OCI-LY3 (cell line): ENCODE results near the gene CUL7.

Experiments used
- H2AFZ ChIP-seq: fragments of 200-600, 300-600 bp; shearing (Covaris generic); 2 replicates; pipeline ENCODE4 v1.6.0; 2014; ENCODE audit warnings: antibody characterized with exemption, low read depth, low read length
- H3K27ac ChIP-seq: fragments of 200-600, 300-600 bp; sonication (generic); 2 replicates; pipeline ENCODE4 v1.5.1; 2014; ENCODE audit warnings: mild to moderate bottlenecking, low read length, moderate library complexity, mixed read lengths
- H3K27me3 ChIP-seq: fragments of 200-600, 300-600 bp; sonication (generic); 2 replicates; pipeline ENCODE4 v1.6.1; 2014; ENCODE audit warnings: low read depth, low read length, mixed read lengths
- H3K36me3 ChIP-seq: fragments of 200-600, 300-600 bp; sonication (generic); replicated peaks from 2 replicates; pipeline ENCODE3; 2014; ENCODE audit warnings: low read depth, low read length, mixed read lengths
- H3K4me1 ChIP-seq: fragments of 300-600, 200-600 bp; sonication (generic); 2 replicates; pipeline ENCODE4 v1.6.1; 2014; ENCODE audit warnings: low read length, mixed read lengths
- H3K4me2 ChIP-seq: fragments of 200-600, 300-600 bp; sonication (generic); 2 replicates; pipeline ENCODE4 v1.6.1; 2014; ENCODE audit warnings: low read length, mixed read lengths
- H3K4me3 ChIP-seq: fragments of 300-600, 200-600 bp; sonication (generic); 2 replicates; pipeline ENCODE4 v1.5.1; 2014; ENCODE audit warnings: antibody characterized with exemption, mild to moderate bottlenecking, low read length, moderate library complexity
- H3K79me2 ChIP-seq: fragments of 300-600, 200-600 bp; shearing (Covaris generic); 2 replicates; pipeline ENCODE4 v1.6.1; 2014; ENCODE audit warnings: mild to moderate bottlenecking, low read length, mixed read lengths
- H3K9ac ChIP-seq: fragments of 300-600, 200-600 bp; shearing (Covaris generic); 2 replicates; pipeline ENCODE4 v1.6.0; 2014; ENCODE audit warnings: mild to moderate bottlenecking, low read length, moderate library complexity
- H3K9me3 ChIP-seq: fragments of 200-600, 300-600 bp; shearing (Covaris generic); 2 replicates; pipeline ENCODE4 v1.6.1; 2014; ENCODE audit warnings: low read length, mixed read lengths; ENCODE audit not compliant: insufficient read depth
- H4K20me1 ChIP-seq: fragments of 200-600, 300-600 bp; sonication (generic); 2 replicates; pipeline ENCODE4 v1.6.1; 2016; ENCODE audit warnings: low read length, mixed read lengths; ENCODE audit not compliant: insufficient read depth
- EZH2phosphoT487 ChIP-seq: fragments of 200-600 bp; shearing (Covaris generic); IDR thresholded peaks from 2 replicates; pipeline ENCODE4 v1.6.1; 2018; ENCODE audit warnings: antibody characterized with exemption, mixed run types, low read depth
- TF ChIP-seq, protein P1 (sequence below): fragments of 200-600, 300-600 bp; sonication (generic); IDR thresholded peaks from 2 replicates; pipeline ENCODE4 v1.5.1; 2014; ENCODE audit warnings: antibody characterized with exemption, low read length, low read depth

CUL7 gene

DNA sequence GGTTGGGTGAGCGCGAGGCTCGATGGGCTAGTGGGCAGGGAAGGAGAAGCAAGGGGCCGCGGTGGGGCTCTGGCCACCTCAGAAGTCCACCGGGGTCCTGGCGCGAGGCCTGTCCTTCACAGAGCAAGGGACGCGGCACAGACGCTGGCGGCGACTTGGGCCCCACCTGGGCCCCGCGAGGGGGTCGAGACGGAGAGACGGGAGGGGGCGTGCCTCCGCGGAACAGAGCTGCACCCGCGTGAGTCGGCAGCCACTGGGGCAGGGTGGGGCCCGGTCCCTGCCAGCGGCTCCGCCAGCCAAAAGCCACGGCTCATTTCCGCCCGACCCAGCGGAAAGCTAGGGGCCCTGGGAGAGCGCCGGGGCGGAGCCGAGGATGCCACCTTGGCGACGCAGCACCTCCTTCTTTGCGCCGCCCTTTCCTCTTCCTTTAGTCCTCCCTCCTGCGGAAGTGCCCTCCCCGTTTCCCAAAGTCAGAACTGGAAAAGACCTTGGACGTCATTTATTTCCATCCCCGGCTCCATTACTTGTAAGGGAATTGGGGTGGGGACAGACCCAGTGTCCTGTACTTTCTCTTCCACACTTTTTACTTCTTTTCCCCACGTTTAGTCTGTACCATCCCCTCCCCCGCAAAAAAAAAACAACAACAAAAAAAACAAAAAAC lies at the start of gene CUL7:
TSS of gene CUL7 (minus strand) at position 307 of the 661 bp plus-strand sequence. CDS start 1,063 bp downstream, outside the sequence.
- Histone ChIP-seq H2AFZ (peak within 1 kb of the TSS; percentile 53; the same call in 1 of the 2 replicates), H3K27me3 (no peaks in the 10 kb centered on the region), H3K4me1 (peaks cover 21% of the 10 kb centered on the region), H3K9me3 (no peaks in the 10 kb centered on the region), H4K20me1 (no peaks in the 10 kb centered on the region), H3K9ac (peak within 1 kb of the TSS; percentile 90), H3K4me2 (peak within 1 kb of the TSS; percentile 84), H3K79me2 (peaks cover 28% of the 10 kb centered on the region), H3K36me3 (peaks cover 37% of the 10 kb centered on the region), H3K27ac (peak within 1 kb of the TSS; percentile 42), H3K4me3 (peak within 1 kb of the TSS; percentile 87)
- no peak for TF ChIP-seq EZH2phosphoT487
- TF ChIP-seq, protein P1, sequence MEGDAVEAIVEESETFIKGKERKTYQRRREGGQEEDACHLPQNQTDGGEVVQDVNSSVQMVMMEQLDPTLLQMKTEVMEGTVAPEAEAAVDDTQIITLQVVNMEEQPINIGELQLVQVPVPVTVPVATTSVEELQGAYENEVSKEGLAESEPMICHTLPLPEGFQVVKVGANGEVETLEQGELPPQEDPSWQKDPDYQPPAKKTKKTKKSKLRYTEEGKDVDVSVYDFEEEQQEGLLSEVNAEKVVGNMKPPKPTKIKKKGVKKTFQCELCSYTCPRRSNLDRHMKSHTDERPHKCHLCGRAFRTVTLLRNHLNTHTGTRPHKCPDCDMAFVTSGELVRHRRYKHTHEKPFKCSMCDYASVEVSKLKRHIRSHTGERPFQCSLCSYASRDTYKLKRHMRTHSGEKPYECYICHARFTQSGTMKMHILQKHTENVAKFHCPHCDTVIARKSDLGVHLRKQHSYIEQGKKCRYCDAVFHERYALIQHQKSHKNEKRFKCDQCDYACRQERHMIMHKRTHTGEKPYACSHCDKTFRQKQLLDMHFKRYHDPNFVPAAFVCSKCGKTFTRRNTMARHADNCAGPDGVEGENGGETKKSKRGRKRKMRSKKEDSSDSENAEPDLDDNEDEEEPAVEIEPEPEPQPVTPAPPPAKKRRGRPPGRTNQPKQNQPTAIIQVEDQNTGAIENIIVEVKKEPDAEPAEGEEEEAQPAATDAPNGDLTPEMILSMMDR, result no peak

DNA sequence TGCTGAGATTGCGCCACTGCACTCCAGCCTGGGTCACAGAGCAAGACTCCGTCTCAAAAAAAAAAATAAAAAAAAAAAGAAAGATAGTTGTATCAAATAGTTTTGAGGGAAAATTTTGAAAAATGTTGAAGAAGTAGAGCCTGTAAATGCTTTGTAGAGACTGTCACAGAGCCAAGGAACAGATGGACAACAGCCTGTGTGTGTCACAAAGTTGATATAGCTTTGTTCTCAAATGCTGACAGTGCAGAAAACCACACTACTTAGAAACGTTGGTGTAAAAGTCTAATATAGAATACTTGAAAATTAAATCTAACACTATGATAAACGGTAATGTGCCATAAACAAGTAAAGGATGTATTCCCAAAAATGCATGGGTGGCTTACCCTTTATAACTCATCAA lies 47.8 kb upstream of the CUL7 start:
- peaks cover 21% of the 10 kb centered on the region for H3K27me3 ChIP-seq
- no peaks in the 10 kb centered on the region for H3K79me2 ChIP-seq
- no peaks in the 10 kb centered on the region for H4K20me1 ChIP-seq
- H3K4me1 ChIP-seq, result peaks cover 6% of the 10 kb centered on the region
- no peak overlapping the region for H2AFZ ChIP-seq
- no peaks in the 10 kb centered on the region for H3K9me3 ChIP-seq
- no peaks in the 10 kb centered on the region for H3K36me3 ChIP-seq
- no peak overlapping the region for H3K4me2 ChIP-seq
- H3K4me3 ChIP-seq, result no peak overlapping the region
- no peak for TF ChIP-seq EZH2phosphoT487
- TF ChIP-seq, protein P1, result no peak
- no peak overlapping the region for H3K27ac ChIP-seq
- no peak overlapping the region for H3K9ac ChIP-seq

DNA sequence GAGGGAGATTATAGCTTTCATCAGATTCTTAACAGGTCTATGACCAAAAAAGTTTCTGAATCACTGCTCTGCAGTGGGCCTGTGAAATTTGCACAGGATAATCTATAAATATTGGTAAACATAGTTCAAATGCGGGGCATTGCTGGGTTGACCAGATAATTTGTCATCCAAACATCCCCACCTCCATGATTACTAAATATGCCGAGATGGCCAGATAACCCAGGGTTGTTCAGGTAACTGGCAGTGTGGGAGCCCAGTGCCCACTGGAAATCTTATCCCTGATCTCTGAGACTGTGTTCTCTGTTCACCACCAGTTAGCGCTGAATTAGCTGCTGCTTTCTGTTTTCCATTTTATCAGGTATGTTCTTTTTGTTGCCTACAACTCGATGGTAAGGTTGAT lies 43.9 kb upstream of the CUL7 start:
- H3K79me2 ChIP-seq, result no peaks in the 10 kb centered on the region
- 0 out of 2 replicates have a peak, but pooled peaks cover 4% of the 10 kb centered on the region for H3K27me3 ChIP-seq
- H3K9me3 ChIP-seq, result no peaks in the 10 kb centered on the region
- no peak overlapping the region for H3K9ac ChIP-seq
- no peaks in the 10 kb centered on the region for H4K20me1 ChIP-seq
- no peaks in the 10 kb centered on the region for H3K36me3 ChIP-seq
- no peak overlapping the region for H2AFZ ChIP-seq
- no peak overlapping the region for H3K4me3 ChIP-seq
- TF ChIP-seq EZH2phosphoT487, result no peak
- TF ChIP-seq, protein P1, result no peak
- no peak overlapping the region for H3K4me2 ChIP-seq
- H3K27ac ChIP-seq, result no peak overlapping the region
- H3K4me1 ChIP-seq, result peaks cover 20% of the 10 kb centered on the region

DNA sequence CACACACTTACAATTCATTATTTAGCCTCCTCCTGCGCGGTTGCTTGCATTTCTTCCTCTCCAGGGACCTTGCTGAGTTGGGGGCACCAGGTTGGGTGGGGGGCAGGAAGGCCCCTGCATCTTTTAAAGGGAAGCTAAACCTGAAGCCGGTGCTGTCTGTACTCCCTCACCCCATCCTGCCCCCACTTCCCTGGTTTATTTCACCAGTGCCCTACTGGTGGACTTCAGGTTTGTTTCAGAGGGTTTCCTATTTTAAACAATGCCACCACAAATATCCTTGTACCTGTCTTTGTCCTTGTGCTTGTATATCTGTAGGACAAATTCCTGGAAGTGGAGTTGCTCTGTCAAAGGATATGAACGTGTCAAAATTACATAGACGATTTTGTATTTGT lies 43.4 kb upstream of the CUL7 start:
- peaks cover 20% of the 10 kb centered on the region for H3K4me1 ChIP-seq
- peak overlapping the region; percentile 51; the same call in 1 of the 2 replicates for H2AFZ ChIP-seq
- H3K27ac ChIP-seq, result no peak overlapping the region
- no peaks in the 10 kb centered on the region for H3K9me3 ChIP-seq
- TF ChIP-seq EZH2phosphoT487, result no peak
- TF ChIP-seq, protein P1, result no peak
- H3K9ac ChIP-seq, result no peak overlapping the region
- 0 out of 2 replicates have a peak, but pooled peaks cover 4% of the 10 kb centered on the region for H3K27me3 ChIP-seq
- H3K4me3 ChIP-seq, result no peak overlapping the region
- H3K79me2 ChIP-seq, result no peaks in the 10 kb centered on the region
- H3K36me3 ChIP-seq, result no peaks in the 10 kb centered on the region
- 0 out of 2 replicates have a peak overlapping the region, but pooled peaks have one; percentile 23 for H3K4me2 ChIP-seq
- H4K20me1 ChIP-seq, result no peaks in the 10 kb centered on the region
